Cerebellar nuclear complex (tissue), 1 donor: ENCODE results near the gene HES4.

Experiments used
- DNase-seq, 2 experiments: peaks; one replicate each; lab custom pipeline; 2025; lab: John Stamatoyannopoulos, UW

The HES4 gene

GRCh38 chr1:965526-966134 is 34.3 kb downstream of the HES4 start:
- no peak for DNase-seq

GRCh38 chr1:964691-965525 is 35.0 kb downstream of the HES4 start:
- no peak for DNase-seq

GRCh38 chr1:963746-964525 is 36.0 kb downstream of the HES4 start:
- DNase-seq = no peak

- DNase-seq = no peak
Observed at GRCh38 chr1:963301-963651, 36.6 kb downstream of the HES4 start.

GRCh38 chr1:962381-963300 is 37.3 kb downstream of the HES4 start:
- DNase-seq = no peak

- DNase-seq = no peak
Observed at GRCh38 chr1:961132-961669, 38.7 kb downstream of the HES4 start.

- DNase-seq = peak in 1 of 2 experiments; percentile 3
Observed at GRCh38 chr1:960363-961131, 39.4 kb downstream of the HES4 start, which contains the start of gene KLHL17. KLHL17 (plus strand) TSS chr1:960584; CDS start chr1:960694, 110 bp downstream.

GRCh38 chr1:959731-960362 is 40.0 kb downstream of the HES4 start:
- DNase-seq = no peak

GRCh38 chr1:958823-959730 is 40.8 kb downstream of the HES4 start, which contains the start of gene NOC2L:
NOC2L (minus strand) TSS chr1:959256; CDS start chr1:959240, 16 bp downstream.
- DNase-seq = peak; percentile 18 to 66

GRCh38 chr1:956636-957035 is 43.3 kb downstream of the HES4 start:
- no peak for DNase-seq

- DNase-seq = no peak
Observed at GRCh38 chr1:955474-955873, 44.4 kb downstream of the HES4 start.

GRCh38 chr1:954927-955326 is 45.0 kb downstream of the HES4 start:
- no peak for DNase-seq

- DNase-seq = no peak
Observed at GRCh38 chr1:953524-954320, 46.2 kb downstream of the HES4 start.

GRCh38 chr1:952603-953002 is 47.3 kb downstream of the HES4 start:
- DNase-seq = no peak

- no peak for DNase-seq
Observed at GRCh38 chr1:952201-952600, 47.7 kb downstream of the HES4 start.

- no peak for DNase-seq
Observed at GRCh38 chr1:951364-951763, 48.5 kb downstream of the HES4 start.

- no peak for DNase-seq
Observed at GRCh38 chr1:950881-951280, 49.0 kb downstream of the HES4 start.

- no peak for DNase-seq
Observed at GRCh38 chr1:950268-950667, 49.6 kb downstream of the HES4 start.
